BLaER1 (cell line): ENCODE measurements around the gene NUDC.
"Not testable (repeated sequence)": the region's sequence is repeated elsewhere in the genome, so short reads cannot be mapped to it uniquely, and the experiment has no call there.

ENCODE experiments used
- H3K27ac ChIP-seq: shearing (Covaris generic); formaldehyde crosslinking; 2 replicates; pipeline ENCODE4 v1.8.1; 2022
- H3K27me3 ChIP-seq: shearing (Covaris generic); formaldehyde crosslinking; 2 replicates; pipeline ENCODE4 v1.8.1; 2022
- H3K36me3 ChIP-seq: shearing (Covaris generic); formaldehyde crosslinking; 2 replicates; pipeline ENCODE4 v1.8.1; 2022
- H3K4me1 ChIP-seq: shearing (Covaris generic); formaldehyde crosslinking; 2 replicates; pipeline ENCODE4 v1.8.1; 2022
- H3K4me2 ChIP-seq: shearing (Covaris generic); formaldehyde crosslinking; 2 replicates; pipeline ENCODE4 v1.8.1; 2022
- H3K4me3 ChIP-seq: shearing (Covaris generic); formaldehyde crosslinking; 2 replicates; pipeline ENCODE4 v1.8.1; 2022
- H3K9ac ChIP-seq: shearing (Covaris generic); formaldehyde crosslinking; 2 replicates; pipeline ENCODE4 v1.8.1; 2022
- H3K9me3 ChIP-seq: shearing (Covaris generic); formaldehyde crosslinking; 2 replicates; pipeline ENCODE4 v1.8.1; 2022
- H4K20me1 ChIP-seq: shearing (Covaris generic); formaldehyde crosslinking; 2 replicates; pipeline ENCODE4 v1.8.1; 2022
- Cebpa-rat ChIP-seq: shearing (Covaris generic); IDR thresholded peaks from 2 replicates; pipeline ENCODE4 v1.8.1; 2022

Gene NUDC

DNA sequence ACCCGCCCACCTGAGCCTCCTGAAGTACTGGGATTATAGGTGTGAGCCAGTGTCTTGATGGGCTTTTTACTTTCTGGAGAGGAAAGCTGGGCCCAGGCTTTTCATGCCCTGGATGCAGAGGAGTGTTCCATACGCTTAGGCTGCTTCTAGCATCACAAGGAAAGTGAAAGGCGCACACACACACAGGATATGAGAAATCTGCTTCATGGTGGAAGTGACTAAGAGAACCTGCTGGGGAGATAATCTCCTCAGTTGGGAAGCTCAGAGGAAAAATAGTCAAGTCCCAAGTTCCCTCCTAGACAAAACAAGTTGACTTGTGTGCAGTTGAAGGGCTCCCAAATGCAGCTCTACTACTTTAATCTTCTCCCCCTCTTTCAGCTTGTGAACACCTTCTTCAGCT is 2.2 kb downstream of the NUDC start:
- no peaks in the 10 kb centered on the region for H3K9me3 ChIP-seq
- peak overlapping the region; percentile 97; the same call in 1 of the 2 replicates for H3K4me2 ChIP-seq
- peaks cover 60% of the 10 kb centered on the region for H4K20me1 ChIP-seq
- H3K9ac ChIP-seq, result no peak overlapping the region
- no peak for TF ChIP-seq Cebpa-rat
- peaks cover 21% of the 10 kb centered on the region for H3K4me1 ChIP-seq
- no peaks in the 10 kb centered on the region for H3K27me3 ChIP-seq
- no peak overlapping the region for H3K4me3 ChIP-seq
- peaks cover 59% of the 10 kb centered on the region for H3K36me3 ChIP-seq
- H3K27ac ChIP-seq, result no peak overlapping the region

DNA sequence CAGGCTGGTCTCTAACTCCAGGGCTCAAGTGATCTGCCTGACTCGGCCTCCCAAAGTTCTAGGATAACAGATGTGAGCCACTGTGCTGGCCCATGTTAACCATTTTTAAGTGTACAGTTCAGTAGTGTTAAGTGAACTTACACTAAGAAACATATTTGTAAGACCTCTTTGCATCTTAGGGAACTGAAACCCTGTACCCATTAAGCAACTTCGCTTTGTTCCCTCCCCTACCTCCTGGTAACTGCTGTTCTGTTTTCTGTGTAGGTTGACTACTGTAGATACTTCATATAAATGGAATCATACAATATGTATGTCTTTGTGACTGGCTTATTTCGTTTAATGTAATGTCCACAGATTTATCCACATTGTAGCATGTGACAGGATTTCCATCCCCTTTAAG is 11.0 kb downstream of the NUDC start:
- H3K36me3 ChIP-seq, result peaks cover 98% of the 10 kb centered on the region

DNA sequence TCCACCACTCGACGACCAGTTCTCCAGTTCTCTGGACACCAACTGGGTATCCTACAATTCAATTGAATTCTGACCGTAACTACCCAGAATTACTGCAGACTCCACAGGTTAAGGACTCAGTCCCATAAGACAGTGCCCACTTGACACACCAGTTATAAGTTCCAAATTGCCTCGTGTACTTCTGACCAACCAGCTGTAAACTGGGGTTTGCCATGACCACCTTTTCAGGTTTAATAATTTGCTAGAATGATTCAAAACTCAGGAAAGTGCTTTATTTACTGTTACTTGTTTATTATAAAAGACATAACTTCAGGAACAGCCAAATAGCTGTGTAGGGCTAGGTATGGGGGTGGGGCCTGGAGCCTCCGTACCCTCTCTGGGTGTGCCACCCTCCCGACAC is 15.3 kb downstream of the NUDC start:
- no peaks in the 10 kb centered on the region for H3K27me3 ChIP-seq
- H3K36me3 ChIP-seq, result peaks cover 98% of the 10 kb centered on the region
- no peaks in the 10 kb centered on the region for H3K9me3 ChIP-seq
- no peaks in the 10 kb centered on the region for H3K4me1 ChIP-seq
- H3K4me2 ChIP-seq, result no peak overlapping the region
- peaks cover 86% of the 10 kb centered on the region for H4K20me1 ChIP-seq
- H3K9ac ChIP-seq, result no peak overlapping the region
- no peak overlapping the region for H3K27ac ChIP-seq
- no peak for TF ChIP-seq Cebpa-rat
- H3K4me3 ChIP-seq, result no peak overlapping the region

More for the DNA sequence above, 11.0 kb downstream of the NUDC start:
- Histone ChIP-seq H3K4me2 (no peak overlapping the region), H3K27me3 (no peaks in the 10 kb centered on the region), H4K20me1 (peaks cover 71% of the 10 kb centered on the region), H3K9me3 (no peaks in the 10 kb centered on the region), H3K9ac (no peak overlapping the region), H3K4me1 (no peaks in the 10 kb centered on the region), H3K27ac (no peak overlapping the region), H3K4me3 (no peak overlapping the region)
- TF ChIP-seq Cebpa-rat, result no peak

DNA sequence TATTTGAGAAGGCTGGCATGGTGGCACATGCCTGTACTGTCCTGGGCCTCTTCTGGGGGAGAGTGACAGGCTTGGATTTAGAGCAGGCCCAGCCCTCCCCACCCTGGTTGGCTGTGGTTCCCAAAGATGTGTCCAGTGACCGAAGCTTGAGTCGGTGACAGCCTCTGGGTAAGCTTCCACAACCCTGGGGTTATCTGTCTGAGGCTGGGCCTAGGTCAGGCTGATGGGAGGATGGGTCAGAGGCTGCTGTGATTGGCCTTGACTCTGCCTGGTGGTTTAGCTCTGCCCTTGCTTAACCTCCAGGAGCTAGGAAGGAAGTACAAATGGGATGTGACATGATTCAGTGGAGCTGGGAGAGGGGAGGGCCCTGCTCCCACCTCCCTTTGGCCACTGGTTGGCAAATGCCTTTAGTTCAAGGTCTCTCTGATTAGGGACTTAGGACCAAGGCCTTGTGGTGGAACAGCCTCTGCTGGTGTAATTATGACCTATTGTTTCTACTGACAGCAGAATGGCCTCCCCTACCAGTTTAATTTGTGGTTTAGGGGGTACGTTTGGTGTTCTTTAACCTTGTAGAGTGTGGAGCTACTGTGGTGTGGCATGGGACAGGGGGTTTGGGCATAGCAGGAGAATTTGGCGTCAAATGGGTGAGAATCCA is 16.6 kb downstream of the NUDC start:
- H3K9me3 ChIP-seq, result no peaks in the 10 kb centered on the region
- H3K4me2 ChIP-seq, result no peak overlapping the region
- no peak overlapping the region for H3K4me3 ChIP-seq
- H3K27me3 ChIP-seq, result no peaks in the 10 kb centered on the region
- H3K36me3 ChIP-seq, result peaks cover 98% of the 10 kb centered on the region
- no peak for TF ChIP-seq Cebpa-rat
- peaks cover 83% of the 10 kb centered on the region for H4K20me1 ChIP-seq
- H3K27ac ChIP-seq, result no peak overlapping the region
- H3K9ac ChIP-seq, result no peak overlapping the region
- H3K4me1 ChIP-seq, result no peaks in the 10 kb centered on the region

DNA sequence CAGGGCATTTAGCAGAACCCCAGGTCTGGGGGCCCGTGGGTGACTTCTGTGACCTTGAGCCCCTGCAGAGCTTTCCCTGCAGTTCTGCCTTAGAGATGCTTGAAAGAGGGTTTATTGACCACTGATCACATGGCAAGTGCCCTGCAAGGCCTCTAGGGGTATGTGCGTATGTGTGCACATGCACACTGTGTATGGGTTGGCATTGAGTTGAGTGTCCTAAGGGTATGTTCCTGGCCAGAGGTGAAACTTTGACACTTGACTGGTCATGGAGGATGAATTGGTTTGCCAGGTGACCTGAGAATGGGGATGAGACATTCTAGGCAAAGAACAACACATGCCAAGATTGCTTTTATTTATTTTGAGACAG is 17.1 kb downstream of the NUDC start:
- Histone ChIP-seq H3K27me3 (no peaks in the 10 kb centered on the region), H3K4me1 (no peaks in the 10 kb centered on the region), H3K4me2 (no peak overlapping the region), H3K4me3 (no peak overlapping the region), H3K9ac (no peak overlapping the region), H3K36me3 (peaks cover 98% of the 10 kb centered on the region), H4K20me1 (peaks cover 85% of the 10 kb centered on the region), H3K9me3 (no peaks in the 10 kb centered on the region), H3K27ac (no peak overlapping the region)
- no peak for TF ChIP-seq Cebpa-rat

DNA sequence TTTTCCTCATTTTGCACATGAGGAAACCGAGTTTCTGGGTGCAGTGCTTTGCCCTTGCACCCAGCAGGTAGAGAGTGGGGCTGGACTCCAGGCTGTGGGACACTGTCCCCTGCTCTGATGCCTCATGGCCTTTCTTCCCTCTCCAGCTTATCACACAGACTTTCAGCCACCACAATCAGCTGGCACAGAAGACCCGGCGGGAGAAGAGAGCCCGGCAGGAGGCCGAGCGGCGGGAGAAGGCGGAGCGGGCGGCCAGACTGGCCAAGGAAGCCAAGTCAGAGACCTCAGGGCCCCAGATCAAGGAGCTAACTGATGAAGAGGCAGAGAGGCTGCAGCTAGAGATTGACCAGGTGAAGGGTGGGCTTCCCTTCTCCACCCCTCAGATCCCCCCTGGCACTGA is 19.8 kb downstream of the NUDC start:
- Histone ChIP-seq H3K9me3 (no peaks in the 10 kb centered on the region), H4K20me1 (peaks cover 77% of the 10 kb centered on the region), H3K4me3 (no peak overlapping the region), H3K36me3 (peaks cover 100% of the 10 kb centered on the region), H3K4me1 (no peaks in the 10 kb centered on the region), H3K27me3 (no peaks in the 10 kb centered on the region), H3K4me2 (no peak overlapping the region), H3K27ac (no peak overlapping the region), H3K9ac (no peak overlapping the region)
- no peak for TF ChIP-seq Cebpa-rat

DNA sequence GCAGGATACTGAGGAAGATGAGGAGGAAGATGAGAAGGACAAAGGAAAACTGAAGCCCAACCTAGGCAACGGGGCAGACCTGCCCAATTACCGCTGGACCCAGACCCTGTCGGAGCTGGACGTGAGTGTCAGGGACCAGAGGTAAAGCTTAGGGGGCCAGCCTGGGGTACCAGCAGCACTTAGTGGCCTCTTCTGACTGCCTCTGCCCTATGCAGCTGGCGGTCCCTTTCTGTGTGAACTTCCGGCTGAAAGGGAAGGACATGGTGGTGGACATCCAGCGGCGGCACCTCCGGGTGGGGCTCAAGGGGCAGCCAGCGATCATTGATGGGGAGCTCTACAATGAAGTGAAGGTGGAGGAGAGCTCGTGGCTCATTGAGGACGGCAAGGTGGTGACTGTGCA is 21.1 kb downstream of the NUDC start:
- peaks cover 70% of the 10 kb centered on the region for H4K20me1 ChIP-seq
- H3K4me1 ChIP-seq, result no peaks in the 10 kb centered on the region
- no peak for TF ChIP-seq Cebpa-rat
- H3K27ac ChIP-seq, result no peak overlapping the region
- no peak overlapping the region for H3K4me3 ChIP-seq
- H3K36me3 ChIP-seq, result peaks cover 100% of the 10 kb centered on the region
- no peaks in the 10 kb centered on the region for H3K9me3 ChIP-seq
- H3K4me2 ChIP-seq, result no peak overlapping the region
- no peaks in the 10 kb centered on the region for H3K27me3 ChIP-seq
- H3K9ac ChIP-seq, result no peak overlapping the region

DNA sequence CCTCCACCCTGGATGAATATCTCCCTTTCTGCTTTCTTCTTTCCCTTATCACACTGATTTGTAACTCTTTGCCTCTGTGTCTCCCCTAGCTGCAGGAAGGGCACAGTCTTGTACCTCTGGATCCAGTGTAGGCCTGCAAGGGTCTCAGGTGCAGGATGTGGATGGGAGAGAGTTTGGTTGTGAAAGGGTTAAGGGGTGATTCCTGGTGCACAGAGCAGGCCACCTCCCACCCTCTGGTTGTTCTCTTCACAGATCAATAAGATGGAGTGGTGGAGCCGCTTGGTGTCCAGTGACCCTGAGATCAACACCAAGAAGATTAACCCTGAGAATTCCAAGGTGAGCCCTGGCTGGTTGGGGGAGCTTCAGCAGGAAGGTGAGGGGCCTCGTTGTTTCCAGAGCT is 23.6 kb downstream of the NUDC start:
- peaks cover 6% of the 10 kb centered on the region for H3K4me1 ChIP-seq
- H3K9me3 ChIP-seq, result no peaks in the 10 kb centered on the region
- no peaks in the 10 kb centered on the region for H3K27me3 ChIP-seq
- H3K27ac ChIP-seq, result no peak overlapping the region
- H3K4me2 ChIP-seq, result no peak overlapping the region
- no peak for TF ChIP-seq Cebpa-rat
- H3K9ac ChIP-seq, result no peak overlapping the region
- no peak overlapping the region for H3K4me3 ChIP-seq
- H4K20me1 ChIP-seq, result peaks cover 45% of the 10 kb centered on the region
- peaks cover 87% of the 10 kb centered on the region for H3K36me3 ChIP-seq

DNA sequence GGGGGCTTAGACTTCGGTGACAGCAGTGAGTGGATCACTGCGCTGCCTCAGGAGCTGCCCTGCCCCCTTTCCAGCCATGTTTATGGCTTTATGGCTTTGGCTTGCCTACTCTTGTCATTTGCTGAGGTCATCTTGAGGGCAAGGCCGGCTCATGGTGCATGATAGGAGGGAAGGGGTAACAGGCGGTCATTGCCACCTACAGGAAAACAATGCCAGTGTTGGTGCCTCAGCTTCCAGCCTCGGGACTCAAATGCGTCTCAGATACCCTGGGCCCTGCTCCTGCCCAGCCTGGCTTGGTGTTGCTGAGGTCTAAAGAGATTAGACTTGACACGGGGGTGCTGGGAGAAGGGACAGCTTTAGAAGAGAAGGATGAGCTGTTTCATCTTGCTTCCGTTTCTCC is 24.2 kb downstream of the NUDC start:
- H3K36me3 ChIP-seq, result peaks cover 81% of the 10 kb centered on the region
- H3K4me1 ChIP-seq, result peaks cover 12% of the 10 kb centered on the region
- no peak for TF ChIP-seq Cebpa-rat
- no peak overlapping the region for H3K4me3 ChIP-seq
- H3K9ac ChIP-seq, result no peak overlapping the region
- no peaks in the 10 kb centered on the region for H3K27me3 ChIP-seq
- H3K27ac ChIP-seq, result no peak overlapping the region
- H3K4me2 ChIP-seq, result no peak overlapping the region
- no peaks in the 10 kb centered on the region for H3K9me3 ChIP-seq
- peaks cover 39% of the 10 kb centered on the region; the same call in 1 of the 2 replicates for H4K20me1 ChIP-seq

DNA sequence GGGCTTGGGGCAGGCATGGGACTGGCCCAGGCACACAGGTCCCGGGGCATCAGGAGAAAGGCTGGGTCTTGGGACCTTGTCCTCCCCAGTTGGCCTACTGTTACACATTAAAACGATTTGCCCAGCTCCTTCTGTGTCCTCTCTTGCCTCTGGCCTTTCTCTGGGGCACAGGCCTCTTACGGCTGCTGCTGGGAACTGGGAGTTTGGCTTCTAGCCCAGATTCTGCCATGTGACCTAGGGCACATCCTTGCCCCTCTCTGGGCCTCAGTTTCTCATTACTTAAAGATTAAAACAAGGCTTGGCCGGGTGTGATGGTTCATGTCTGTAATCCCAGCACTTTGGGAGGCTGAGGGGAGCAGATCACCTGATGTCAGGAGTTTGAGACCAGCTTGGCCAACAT is 24.7 kb downstream of the NUDC start:
- Histone ChIP-seq H3K4me3 (no peak overlapping the region), H4K20me1 (peaks cover 34% of the 10 kb centered on the region; the same call in 1 of the 2 replicates), H3K4me1 (peaks cover 17% of the 10 kb centered on the region), H3K9ac (no peak overlapping the region), H3K27ac (no peak overlapping the region), H3K9me3 (no peaks in the 10 kb centered on the region), H3K4me2 (no peak overlapping the region), H3K27me3 (no peaks in the 10 kb centered on the region), H3K36me3 (peaks cover 75% of the 10 kb centered on the region)
- TF ChIP-seq Cebpa-rat, result no peak

DNA sequence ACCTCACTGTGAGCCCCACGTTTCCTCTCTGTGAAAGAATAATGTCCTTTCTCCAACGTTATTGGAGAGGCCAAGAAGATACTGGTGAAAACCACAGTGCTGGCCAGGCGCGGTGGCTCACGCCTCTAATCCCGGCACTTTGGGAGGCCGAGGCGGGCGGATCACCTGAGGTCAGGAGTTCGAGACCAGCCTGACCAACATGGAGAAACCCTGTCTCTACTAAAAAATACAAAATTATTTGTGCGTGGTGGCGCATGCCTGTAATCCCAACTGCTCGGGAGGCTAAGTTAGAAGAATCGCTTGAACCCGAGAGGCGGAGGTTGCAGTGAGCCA is 27.1 kb downstream of the NUDC start:
- not testable (repeated sequence) for H3K4me2 ChIP-seq, H3K9ac ChIP-seq, H3K9me3 ChIP-seq, H3K4me3 ChIP-seq, H3K27ac ChIP-seq, H3K27me3 ChIP-seq
- Histone ChIP-seq H3K36me3 (peaks cover 55% of the 10 kb centered on the region), H4K20me1 (peaks cover 15% of the 10 kb centered on the region; the same call in 1 of the 2 replicates), H3K4me1 (peaks cover 17% of the 10 kb centered on the region)
